H4 (cell line): ENCODE data around the gene AP3B1. TPM values are rescaled to one million over a fixed set of nuclear protein-coding genes. Genes with fewer than 3 reads are reported as not detected.

Experiments
- DNase-seq: peaks from one replicate; pipeline ENCODE4 v3.0.0-alpha.2; 2015; ENCODE audit warnings: low spot score
- total RNA-seq: library from RNA; depleted of rRNA; stranded (reverse); fragments of >200 nt; shearing (Covaris generic); gene quantifications from 2 replicates; pipeline ENCODE4 v1.2.3, GENCODE V29; 2014

AP3B1 gene
- total RNA-seq, 1 experiment from 2014 or later = 41.6 TPM

DNA sequence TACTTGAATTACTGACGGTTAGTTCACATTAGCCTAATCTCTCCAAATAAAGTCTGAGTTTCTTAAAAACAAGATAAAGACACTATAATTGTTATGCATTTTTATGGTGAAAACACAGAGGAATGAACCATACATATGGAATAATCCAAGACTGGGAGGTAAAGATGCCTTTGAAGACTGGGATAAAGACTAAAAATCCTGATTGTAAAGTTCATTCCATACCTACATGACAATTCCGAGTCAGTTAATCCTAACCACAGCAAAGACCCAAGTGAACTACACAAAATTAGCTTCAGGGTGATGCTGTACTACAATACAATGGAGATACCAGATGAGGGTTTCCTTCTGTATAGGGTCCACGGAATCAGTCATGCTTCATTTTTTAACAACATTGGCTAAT lies 6.3 kb downstream of the AP3B1 start:
- no peak for DNase-seq

GRCh38 chr5:78287833-78288232 lies 6.7 kb downstream of the AP3B1 start:
- DNase-seq = peak; percentile 20

DNA sequence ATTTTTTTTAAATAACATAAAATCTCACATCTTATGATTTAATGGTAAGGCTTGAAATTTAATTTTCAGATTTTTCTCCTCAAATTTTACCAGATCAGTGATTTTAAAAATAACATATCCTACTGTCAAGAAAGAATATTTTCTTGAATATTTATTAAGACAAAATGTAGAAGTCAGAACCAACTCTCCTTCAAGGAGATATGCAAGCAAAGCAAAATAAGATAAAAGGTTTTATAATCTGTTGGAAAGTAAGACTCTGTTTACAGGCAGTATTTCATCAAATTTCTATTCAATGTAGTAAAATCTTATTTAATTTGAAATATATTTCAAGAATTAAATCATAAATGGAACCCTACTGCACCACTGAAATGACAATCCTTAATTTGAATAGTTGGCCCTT lies 7.3 kb downstream of the AP3B1 start:
- DNase-seq = no peak

- DNase-seq = no peak
Observed at GRCh38 chr5:78286290-78286689, 8.2 kb downstream of the AP3B1 start.

DNA sequence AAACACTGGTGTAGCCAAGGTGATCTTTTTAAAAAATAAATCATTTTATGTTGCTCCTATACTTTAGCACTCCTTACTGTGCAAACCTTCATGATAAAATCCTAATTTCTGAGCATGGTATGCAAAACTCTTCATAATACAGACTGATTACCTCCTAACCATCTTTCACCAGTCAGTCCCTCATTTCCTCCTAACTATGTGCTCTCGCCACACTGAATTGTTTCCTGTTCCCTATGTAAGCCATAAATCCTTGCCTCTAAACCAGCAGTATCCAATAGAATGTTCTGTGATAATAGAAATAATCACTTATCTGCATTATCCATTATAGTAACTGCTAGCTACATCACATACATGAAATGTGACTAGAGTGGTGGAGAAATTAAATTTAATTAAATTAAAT lies 10.7 kb downstream of the AP3B1 start:
- no peak for DNase-seq

GRCh38 chr5:78283105-78283504 lies 11.4 kb downstream of the AP3B1 start:
- DNase-seq = no peak

DNA sequence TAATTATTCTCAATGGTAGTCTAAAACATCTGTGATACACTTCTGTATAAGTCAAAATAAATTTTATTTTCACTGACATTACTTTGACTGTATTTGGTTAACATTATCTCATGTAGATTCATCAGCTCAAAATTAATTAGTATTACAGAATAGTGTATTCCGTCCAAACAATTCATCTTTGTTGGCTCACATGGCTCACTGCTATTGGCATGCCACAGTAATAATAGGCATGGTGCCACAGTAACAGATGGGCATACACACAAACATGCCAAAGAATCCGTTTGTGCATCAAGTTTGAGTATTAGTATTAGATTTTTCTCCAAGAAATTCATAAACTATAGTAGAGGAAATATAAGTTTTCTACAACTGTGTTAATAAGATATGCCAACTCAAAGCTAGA lies 14.2 kb downstream of the AP3B1 start:
- DNase-seq = no peak

GRCh38 chr5:78279194-78279593 lies 15.3 kb downstream of the AP3B1 start:
- DNase-seq = no peak

GRCh38 chr5:78277715-78278114 lies 16.8 kb downstream of the AP3B1 start:
- no peak for DNase-seq

DNA sequence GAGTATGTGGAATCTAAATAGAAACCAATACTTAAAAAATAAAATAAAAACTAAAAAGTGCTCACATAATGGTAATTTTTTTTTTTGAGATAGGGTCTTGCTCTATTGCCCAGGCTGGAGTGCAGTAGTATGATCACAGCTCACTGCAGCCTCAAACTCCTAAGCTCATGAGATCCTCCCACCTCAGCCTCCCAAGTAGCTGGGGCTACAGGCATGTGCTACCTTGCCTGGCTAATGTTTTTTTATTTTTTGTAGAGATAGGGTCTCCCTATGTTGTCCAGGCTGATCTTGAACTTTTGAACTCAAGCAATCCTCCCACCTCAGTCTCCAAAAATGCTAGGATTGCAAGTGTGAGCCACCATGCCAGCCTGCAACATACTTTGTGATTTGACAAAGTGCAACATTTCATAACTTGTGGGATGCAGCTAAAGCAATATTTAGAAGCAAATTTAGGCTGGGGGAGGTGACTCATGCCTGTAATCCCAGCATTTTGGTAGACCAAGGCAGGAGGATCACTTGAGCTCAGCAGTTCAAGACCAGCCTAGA lies 18.4 kb downstream of the AP3B1 start:
- DNase-seq = no peak

DNA sequence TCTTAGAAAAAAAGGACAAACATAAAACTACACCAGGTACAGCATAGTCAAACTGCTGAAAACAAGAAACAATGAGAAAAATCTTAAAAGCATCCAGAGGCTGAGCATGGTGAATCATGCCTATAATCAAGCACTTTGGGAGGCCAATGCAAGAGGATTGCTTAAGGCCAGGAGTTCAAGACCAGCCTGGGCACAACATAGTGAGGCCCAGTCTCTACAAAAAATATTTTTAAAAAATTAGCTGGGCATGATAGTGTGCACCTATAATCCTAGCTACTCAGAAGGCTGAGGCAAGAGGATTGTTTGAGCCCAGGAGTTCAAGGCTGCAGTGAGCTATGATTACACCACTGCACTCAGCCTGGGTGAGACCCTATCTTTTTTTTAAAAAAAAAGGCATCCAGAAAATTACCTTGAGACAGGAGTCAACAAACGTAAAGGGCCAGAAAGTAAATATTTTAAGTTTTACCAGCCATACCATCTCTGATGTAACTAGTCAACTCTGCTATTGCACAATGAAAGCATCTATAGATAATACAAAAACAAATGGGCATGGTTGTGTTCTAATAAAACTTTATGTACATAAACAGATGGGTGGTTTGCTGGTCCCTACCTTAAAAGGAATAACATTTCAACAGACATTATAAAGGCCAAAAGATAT lies 19.8 kb downstream of the AP3B1 start:
- no peak for DNase-seq

DNA sequence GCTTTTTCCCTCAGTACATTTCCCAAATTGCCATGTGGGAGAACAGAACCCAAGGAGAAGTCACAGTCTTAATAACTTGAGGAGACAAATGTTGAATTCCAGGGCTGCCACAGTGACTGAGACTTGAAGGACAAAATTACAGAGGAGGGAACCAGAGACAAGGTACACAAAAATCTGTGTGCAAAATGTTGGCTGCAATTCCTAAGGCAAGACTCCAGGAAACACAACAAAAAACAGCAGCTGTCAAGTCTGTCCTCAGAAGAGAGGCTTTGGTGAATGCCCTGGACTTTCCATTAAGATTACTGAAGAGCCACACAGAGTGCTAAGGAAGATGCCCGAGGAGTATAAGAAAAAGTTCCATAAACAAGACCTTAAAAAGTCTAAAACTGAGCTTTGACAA lies 21.1 kb downstream of the AP3B1 start:
- no peak for DNase-seq

DNA sequence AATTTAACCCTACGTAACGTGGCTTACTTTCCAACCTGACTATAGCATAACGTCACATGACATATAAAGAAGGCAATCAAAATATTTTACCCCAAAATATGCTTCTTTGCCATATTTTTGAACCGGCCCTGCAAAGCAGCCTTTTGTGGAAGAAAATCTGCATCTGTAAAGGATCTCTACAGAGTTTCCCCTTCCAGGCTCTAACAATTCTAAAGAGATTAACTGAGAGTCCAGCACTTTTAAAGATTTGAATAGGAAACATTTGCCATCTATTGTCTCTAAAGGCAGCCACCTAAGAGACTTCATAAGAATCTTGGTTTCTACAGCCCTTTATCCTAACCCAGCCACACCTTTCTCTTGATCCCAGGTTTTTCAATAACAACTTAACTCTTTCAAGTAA lies 22.7 kb downstream of the AP3B1 start:
- DNase-seq = no peak

DNA sequence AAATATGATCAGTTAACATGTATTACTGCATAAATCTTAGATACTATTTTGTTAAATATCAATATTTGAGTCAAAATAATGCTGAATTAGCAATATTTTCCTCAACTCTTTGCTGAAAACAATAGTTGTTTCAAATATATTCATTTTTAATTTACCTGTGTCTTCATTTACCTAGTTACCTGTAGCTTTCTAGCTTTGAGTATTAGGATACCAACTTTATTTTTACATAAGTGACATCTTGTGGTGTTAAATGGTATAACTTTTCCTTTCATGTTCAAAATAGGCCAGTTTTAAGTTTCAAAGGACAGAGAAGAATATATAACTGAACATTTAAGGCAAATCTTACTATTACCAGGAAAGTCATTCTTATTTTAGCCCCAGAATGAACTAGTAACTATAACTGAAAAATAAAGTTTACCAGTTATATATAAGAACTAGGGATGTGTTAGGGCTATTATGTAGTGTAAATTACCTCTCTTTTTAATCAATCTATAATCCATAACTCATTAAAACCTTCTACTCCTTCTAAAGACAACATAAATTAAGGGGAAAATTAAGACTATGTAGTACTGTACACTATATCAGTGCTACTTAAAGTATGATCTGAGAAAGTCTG lies 25.3 kb downstream of the AP3B1 start:
- DNase-seq = no peak

DNA sequence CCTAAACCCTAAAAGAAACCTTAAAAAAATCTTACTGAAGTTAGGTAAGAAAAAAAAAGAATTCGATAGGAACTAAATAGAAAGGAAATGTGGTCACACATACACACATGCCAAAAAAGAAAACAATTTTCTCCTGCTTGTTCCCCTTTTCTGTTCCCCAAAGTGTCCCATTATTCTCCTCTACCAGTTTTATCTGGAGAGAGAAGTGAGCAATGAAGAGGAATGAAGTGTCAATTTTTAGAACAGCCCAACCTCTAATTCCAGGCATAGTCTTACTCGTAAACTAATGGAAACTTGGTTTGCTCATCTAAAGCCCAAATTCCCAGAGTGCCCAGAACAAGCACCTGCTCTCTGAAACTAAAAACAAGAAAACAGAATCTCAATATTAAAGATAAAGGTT lies 26.1 kb downstream of the AP3B1 start:
- DNase-seq = no peak

DNA sequence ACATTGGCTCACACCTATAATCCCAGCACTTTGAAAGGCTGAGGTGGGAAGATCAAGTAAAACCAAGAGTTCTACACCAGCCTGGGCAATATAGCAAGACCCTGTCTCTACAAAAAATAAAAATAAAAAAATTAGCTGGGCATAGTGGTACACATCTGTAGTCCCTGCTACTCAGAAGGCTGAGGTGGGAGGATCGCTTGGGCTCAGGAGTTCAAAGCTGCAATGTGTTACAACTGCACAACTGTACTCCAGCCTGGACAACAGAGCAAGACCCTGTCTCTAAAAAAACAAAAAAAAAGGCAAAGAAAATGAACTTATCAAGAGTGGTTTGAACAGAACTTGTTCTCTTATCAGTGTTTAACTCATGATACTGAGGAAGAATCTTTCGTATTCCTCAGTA lies 29.3 kb downstream of the AP3B1 start:
- DNase-seq = no peak

GRCh38 chr5:78264600-78264999 lies 29.9 kb downstream of the AP3B1 start:
- no peak for DNase-seq

- DNase-seq = no peak
Observed at GRCh38 chr5:78260771-78261170, 33.7 kb downstream of the AP3B1 start.

- no peak for DNase-seq
Observed at GRCh38 chr5:78253201-78253600, 41.3 kb downstream of the AP3B1 start.

GRCh38 chr5:78252715-78253114 lies 41.8 kb downstream of the AP3B1 start:
- DNase-seq = no peak

GRCh38 chr5:78251663-78252284 lies 42.7 kb downstream of the AP3B1 start:
- no peak for DNase-seq

- no peak for DNase-seq
Observed at GRCh38 chr5:78245136-78245535, 49.4 kb downstream of the AP3B1 start.

GRCh38 chr5:78243639-78244038 lies 50.9 kb downstream of the AP3B1 start:
- peak; percentile 30 for DNase-seq
